Neural cell (in vitro differentiated cells): Measurements from ENCODE around the gene ANKRD40CL.

Experiments
- EZH2 ChIP-seq: fragments of 200-600, 300-800 bp; shearing (Covaris generic), sonication (generic); IDR thresholded peaks from 2 replicates; pipeline ENCODE4 v1.6.1; 2014; ENCODE audit warnings: antibody characterized with exemption, low read length, borderline replicate concordance, mild to moderate bottlenecking; ENCODE audit not compliant: insufficient read depth, poor library complexity, severe bottlenecking
- MXI1 ChIP-seq: fragments of 450-650 bp; conservative IDR thresholded peaks from 2 replicates; pipeline ENCODE4 v1.6.1; 2014; ENCODE audit warnings: antibody characterized with exemption, mild to moderate bottlenecking; ENCODE audit not compliant: poor library complexity, severe bottlenecking
- POLR2AphosphoS5 ChIP-seq: IDR thresholded peaks from 2 replicates; pipeline ENCODE4 v1.6.1; 2012
- RAD21 ChIP-seq: fragments of 450-650 bp; conservative IDR thresholded peaks from 2 replicates; pipeline ENCODE4 v1.6.1; 2014; ENCODE audit warnings: antibody characterized with exemption, mild to moderate bottlenecking, moderate library complexity
- SMC3 ChIP-seq: fragments of 450-650 bp; conservative IDR thresholded peaks from 2 replicates; pipeline ENCODE4 v1.6.1; 2014; ENCODE audit warnings: antibody characterized with exemption, mild to moderate bottlenecking, moderate library complexity; ENCODE audit not compliant: poor library complexity
- TAF1 ChIP-seq: IDR thresholded peaks from 2 replicates; pipeline ENCODE4 v1.6.1; 2012; ENCODE audit warnings: low read depth
- TF ChIP-seq, protein P1 (sequence below): IDR thresholded peaks from 2 replicates; pipeline ENCODE4 v1.6.1; 2012; ENCODE audit warnings: borderline replicate concordance
- TF ChIP-seq, protein P2 (sequence below): fragments of 450-650 bp; IDR thresholded peaks from 2 replicates; pipeline ENCODE4 v1.5.1; 2014; ENCODE audit warnings: antibody characterized with exemption, mild to moderate bottlenecking, moderate library complexity; ENCODE audit not compliant: poor library complexity, severe bottlenecking

- TF ChIP-seq, protein P1, sequence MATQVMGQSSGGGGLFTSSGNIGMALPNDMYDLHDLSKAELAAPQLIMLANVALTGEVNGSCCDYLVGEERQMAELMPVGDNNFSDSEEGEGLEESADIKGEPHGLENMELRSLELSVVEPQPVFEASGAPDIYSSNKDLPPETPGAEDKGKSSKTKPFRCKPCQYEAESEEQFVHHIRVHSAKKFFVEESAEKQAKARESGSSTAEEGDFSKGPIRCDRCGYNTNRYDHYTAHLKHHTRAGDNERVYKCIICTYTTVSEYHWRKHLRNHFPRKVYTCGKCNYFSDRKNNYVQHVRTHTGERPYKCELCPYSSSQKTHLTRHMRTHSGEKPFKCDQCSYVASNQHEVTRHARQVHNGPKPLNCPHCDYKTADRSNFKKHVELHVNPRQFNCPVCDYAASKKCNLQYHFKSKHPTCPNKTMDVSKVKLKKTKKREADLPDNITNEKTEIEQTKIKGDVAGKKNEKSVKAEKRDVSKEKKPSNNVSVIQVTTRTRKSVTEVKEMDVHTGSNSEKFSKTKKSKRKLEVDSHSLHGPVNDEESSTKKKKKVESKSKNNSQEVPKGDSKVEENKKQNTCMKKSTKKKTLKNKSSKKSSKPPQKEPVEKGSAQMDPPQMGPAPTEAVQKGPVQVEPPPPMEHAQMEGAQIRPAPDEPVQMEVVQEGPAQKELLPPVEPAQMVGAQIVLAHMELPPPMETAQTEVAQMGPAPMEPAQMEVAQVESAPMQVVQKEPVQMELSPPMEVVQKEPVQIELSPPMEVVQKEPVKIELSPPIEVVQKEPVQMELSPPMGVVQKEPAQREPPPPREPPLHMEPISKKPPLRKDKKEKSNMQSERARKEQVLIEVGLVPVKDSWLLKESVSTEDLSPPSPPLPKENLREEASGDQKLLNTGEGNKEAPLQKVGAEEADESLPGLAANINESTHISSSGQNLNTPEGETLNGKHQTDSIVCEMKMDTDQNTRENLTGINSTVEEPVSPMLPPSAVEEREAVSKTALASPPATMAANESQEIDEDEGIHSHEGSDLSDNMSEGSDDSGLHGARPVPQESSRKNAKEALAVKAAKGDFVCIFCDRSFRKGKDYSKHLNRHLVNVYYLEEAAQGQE, result no peak
- TF ChIP-seq SMC3, result no peak
- no peak for TF ChIP-seq MXI1
- TF ChIP-seq RAD21, result no peak
- TF ChIP-seq, protein P2, sequence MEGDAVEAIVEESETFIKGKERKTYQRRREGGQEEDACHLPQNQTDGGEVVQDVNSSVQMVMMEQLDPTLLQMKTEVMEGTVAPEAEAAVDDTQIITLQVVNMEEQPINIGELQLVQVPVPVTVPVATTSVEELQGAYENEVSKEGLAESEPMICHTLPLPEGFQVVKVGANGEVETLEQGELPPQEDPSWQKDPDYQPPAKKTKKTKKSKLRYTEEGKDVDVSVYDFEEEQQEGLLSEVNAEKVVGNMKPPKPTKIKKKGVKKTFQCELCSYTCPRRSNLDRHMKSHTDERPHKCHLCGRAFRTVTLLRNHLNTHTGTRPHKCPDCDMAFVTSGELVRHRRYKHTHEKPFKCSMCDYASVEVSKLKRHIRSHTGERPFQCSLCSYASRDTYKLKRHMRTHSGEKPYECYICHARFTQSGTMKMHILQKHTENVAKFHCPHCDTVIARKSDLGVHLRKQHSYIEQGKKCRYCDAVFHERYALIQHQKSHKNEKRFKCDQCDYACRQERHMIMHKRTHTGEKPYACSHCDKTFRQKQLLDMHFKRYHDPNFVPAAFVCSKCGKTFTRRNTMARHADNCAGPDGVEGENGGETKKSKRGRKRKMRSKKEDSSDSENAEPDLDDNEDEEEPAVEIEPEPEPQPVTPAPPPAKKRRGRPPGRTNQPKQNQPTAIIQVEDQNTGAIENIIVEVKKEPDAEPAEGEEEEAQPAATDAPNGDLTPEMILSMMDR, result no peak
- TF ChIP-seq EZH2, result no peak
- TF ChIP-seq POLR2AphosphoS5, result no peak
- no peak for TF ChIP-seq TAF1
Observed at GRCh38 chr17:50800196-50800700, 32.9 kb upstream of the ANKRD40CL start.
